Measurements from ENCODE around the gene HAUS1. TPM values are rescaled to one million over a fixed set of nuclear protein-coding genes. Genes with fewer than 3 reads are reported as not detected.

HAUS1 gene
- total and polyA plus RNA-seq, 2 of the 8 experiments (the other 6 are each of a cell fraction or from before 2014, with no cell fraction given) = 104 TPM

DNA sequence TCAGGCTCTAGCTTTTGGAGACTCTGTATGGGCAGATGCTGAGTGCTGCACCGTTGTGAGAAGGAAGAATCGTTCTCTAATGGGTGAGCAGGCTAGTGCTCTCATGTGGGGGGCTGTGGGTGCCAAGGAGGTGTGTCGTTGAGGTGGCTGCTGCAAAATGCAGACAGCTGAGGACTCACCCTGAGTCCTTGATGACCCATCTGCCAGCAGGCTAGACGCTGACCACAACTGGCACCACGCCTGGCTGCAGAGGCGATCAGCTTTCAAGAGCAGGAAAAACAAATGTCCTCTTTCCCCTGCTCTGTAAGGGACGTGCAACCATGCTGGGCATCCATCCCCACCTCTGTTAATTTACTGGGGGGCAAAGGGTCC lies 48.2 kb downstream of the HAUS1 start:
- Histone ChIP-seq H3K27me3 (replicated peaks in 1 of 4; ENCODE audit: control insufficient read depth in 3 of 4, extremely low read depth in 1 of 4, insufficient read depth in 3 of 4, low read length in 3 of 4) (no peaks in the 10 kb centered on the region), H3K9ac (replicated peaks in 1 of 4; ENCODE audit: extremely low read depth in 1 of 4, low read depth in 3 of 4, low read length in 3 of 4) (no peak overlapping the region), H3K79me2 (ENCODE audit: control insufficient read depth in 1 of 2, insufficient read depth in 2 of 2, low read length in 2 of 2) (no peaks in the 10 kb centered on the region), H3K56ac (replicated peaks; ENCODE audit: insufficient read length, low read depth, low read length) (no peak overlapping the region), H3K4me1 (replicated peaks in 1 of 4; ENCODE audit: control insufficient read depth in 3 of 4, insufficient read depth in 4 of 4, low read length in 3 of 4) (peaks cover 10 to 17% (median 11%) of the 10 kb centered on the region in 4 experiments), H3K36me3 (ENCODE audit: control insufficient read depth in 2 of 4, insufficient read depth in 4 of 4, low read length in 3 of 4) (no peaks in the 10 kb centered on the region), H3K9me3 (ENCODE audit: insufficient read depth in 2 of 2, low read depth in 1 of 2, low read length in 1 of 2) (no peaks in the 10 kb centered on the region), H3K4ac (replicated peaks; ENCODE audit: insufficient read length, low read depth, low read length) (peak overlapping the region; percentile 89), H4K20me1 (replicated peaks in 1 of 2; ENCODE audit: control insufficient read depth in 1 of 2, insufficient read depth in 2 of 2, low read length in 2 of 2) (no peaks in the 10 kb centered on the region), H4K5ac (ENCODE audit: insufficient read length, low read depth, low read length) (peak overlapping the region; percentile 13), H2BK20ac (ENCODE audit: low read length) (peak overlapping the region; percentile 94; the same call in 1 of the 2 replicates), H3K14ac (ENCODE audit: insufficient read length) (no peak overlapping the region), H3K27ac (ENCODE audit: low read depth, low read length) (no peak overlapping the region), H4K91ac (replicated peaks; ENCODE audit: insufficient read length, low read length) (peak overlapping the region; percentile 68), H4K8ac (ENCODE audit: extremely low read depth, insufficient read depth, low read length) (no peak overlapping the region), H3K18ac (ENCODE audit: extremely low read depth, low read length) (peak overlapping the region; percentile 91), H3K23me2 (ENCODE audit: low read depth, low read length) (no peaks in the 10 kb centered on the region; the same call in 1 of the 2 replicates), H2AK5ac (ENCODE audit: low read depth, low read length) (peak overlapping the region; percentile 11; the same call in 1 of the 2 replicates), H3K4me3 (ENCODE audit: extremely low read depth in 1 of 4, insufficient read depth in 2 of 4, low read depth in 3 of 4, low read length in 4 of 4) (peak overlapping the region in 1 of 4 experiments; percentile 43; a peak in 1 of 8 replicates), H2AFZ (ENCODE audit: low read length) (peak overlapping the region; percentile 49; the same call in 1 of the 2 replicates), H3K79me1 (ENCODE audit: low read depth, low read length) (no peaks in the 10 kb centered on the region), H3K4me2 (ENCODE audit: insufficient read depth in 1 of 2, low read depth in 2 of 2, low read length in 2 of 2) (peak overlapping the region; percentile 60 to 61), H2BK5ac (ENCODE audit: low read depth, low read length) (peak overlapping the region; percentile 41; the same call in 1 of the 2 replicates), H2BK120ac (replicated peaks; ENCODE audit: low read depth, low read length) (no peak overlapping the region), H2BK12ac (ENCODE audit: low read depth, low read length) (peak overlapping the region; percentile 91), H2BK15ac (ENCODE audit: low read length) (peak overlapping the region; percentile 20; the same call in 1 of the 2 replicates), H3K23ac (ENCODE audit: insufficient read length) (no peak overlapping the region)
- DNase-seq (ENCODE audit: low read depth in 1 of 2, low spot score in 2 of 2) (no peak), FAIRE-seq (no peak)
- CTCF ChIA-PET (ENCODE audit: partially characterized antibody) = interaction anchor here (0.7 to 12.3 kb wide), 13 partner anchors 10 to 235 kb away, joined by 3 to 114 read pairs (median 4); a partner anchor contains a TSS
- POLR2A ChIA-PET (ENCODE audit: partially characterized antibody) = interaction anchor here (0.8 to 6.3 kb wide), 3 partner anchors 10 to 21 kb away, joined by 3 to 36 read pairs (median 5); a partner anchor contains a TSS
- TF ChIP-seq EZH2 (IDR thresholded peaks at IDR 0.05; ENCODE audit: low read depth, low read length, severe bottlenecking) (no peak), CHD2 (IDR thresholded peaks at IDR 0.05; ENCODE audit: low read length) (no peak), SP1 (IDR thresholded peaks at IDR 0.05; ENCODE audit: low read depth, low read length) (no peak), RFX5 (IDR thresholded peaks at IDR 0.05; ENCODE audit: borderline replicate concordance, low read depth, low read length) (no peak), TAF1 (IDR thresholded peaks at IDR 0.05; ENCODE audit: low read depth, low read length) (no peak), GTF2F1 (IDR thresholded peaks at IDR 0.05; ENCODE audit: borderline replicate concordance, low read depth, low read length) (no peak), CBX8 (IDR thresholded peaks at IDR 0.05; ENCODE audit: borderline replicate concordance, low read depth, low read length) (no peak), CEBPB (IDR thresholded peaks at IDR 0.05; ENCODE audit: low read depth, low read length) (no peak), CHD1 (IDR thresholded peaks at IDR 0.05; ENCODE audit: low read depth, low read length) (no peak), EGR1 (IDR thresholded peaks at IDR 0.05; ENCODE audit: borderline replicate concordance, low read depth, low read length) (no peak)
- TF ChIP-seq, protein P1, sequence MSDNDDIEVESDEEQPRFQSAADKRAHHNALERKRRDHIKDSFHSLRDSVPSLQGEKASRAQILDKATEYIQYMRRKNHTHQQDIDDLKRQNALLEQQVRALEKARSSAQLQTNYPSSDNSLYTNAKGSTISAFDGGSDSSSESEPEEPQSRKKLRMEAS (IDR thresholded peaks at IDR 0.05) = no peak
- WGBS, 2 experiments (ENCODE audit: extremely low coverage in 1 of 2, insufficient coverage in 1 of 2, insufficient read length in 1 of 2, insufficient replicate concordance in 2 of 2, low coverage in 1 of 2, low lambda C conversion rate in 2 of 2, missing lambda C conversion rate in 1 of 2) = 81% methylated on average over 7 of the region's 7 CpGs; no CpG with 5 or more reads in 1 of the 2 experiments
